Endothelial cell of umbilical vein (primary cell): ENCODE measurements around the gene EFHD2. TPM values are rescaled to one million over a fixed set of nuclear protein-coding genes. Genes with fewer than 3 reads are reported as not detected.

Source experiments
- BruUV-seq: library from RNA; stranded (reverse); fragments of 400-500 nt; replicated peaks from 2 replicates; lab custom pipeline; 2021; lab: Mats Ljungman, UMichigan
- CTCF ChIA-PET: fragments of 300-600, 350-600 bp; sonication (Branson Sonifier 250); formaldehyde crosslinking; loops from one replicate; lab custom pipeline; 2021; ENCODE audit warnings: antibody characterized with exemption, inconsistent platforms; lab: Charles Lee
- POLR2A ChIA-PET: fragments of 300-600, 350-600 bp; sonication (Branson Sonifier 250); formaldehyde crosslinking; loops from one replicate; lab custom pipeline; 2021; ENCODE audit warnings: antibody characterized with exemption, inconsistent platforms; lab: Charles Lee
- DNase-seq: peaks from one replicate; pipeline ENCODE4 v3.0.0-alpha.2; 2011; ENCODE audit warnings: low read depth, low spot score
- FAIRE-seq: peaks from 2 replicates; lab custom pipeline; 2011; peaks lifted over from hg19 to GRCh38; lab: Jason Lieb, UNC
- H2AFZ ChIP-seq: 2 replicates; pipeline ENCODE4 v1.6.0; 2012; ENCODE audit warnings: low read depth, low read length, control low read depth, inconsistent platforms
- H3K27ac ChIP-seq: 2 replicates; pipeline ENCODE4 v1.5.1; 2011; ENCODE audit warnings: low read depth, mild to moderate bottlenecking, control low read depth, low read length, moderate library complexity; ENCODE audit not compliant: insufficient read depth
- H3K27me3 ChIP-seq, 2 experiments: 2 replicates each; pipeline versions ENCODE4 v1.6.0 to v1.6.1; 2011; ENCODE audit warnings: low read length in 2 of 2, mixed read lengths in 1 of 2; ENCODE audit not compliant: control insufficient read depth in 2 of 2, insufficient read depth in 2 of 2
- H3K36me3 ChIP-seq, 2 experiments: 2 replicates in 1 of 2; 3 replicates in 1 of 2; pipeline ENCODE4 v1.5.1; 2011; ENCODE audit warnings: low read length in 2 of 2, mild to moderate bottlenecking in 1 of 2, moderate library complexity in 1 of 2; ENCODE audit not compliant: control insufficient read depth in 2 of 2, insufficient read depth in 2 of 2; ENCODE audit errors: extremely low read depth in 1 of 2
- H3K4me1 ChIP-seq: 3 replicates; pipeline ENCODE4 v1.5.1; 2011; ENCODE audit warnings: mild to moderate bottlenecking, low read length; ENCODE audit not compliant: control insufficient read depth, insufficient read depth; ENCODE audit errors: extremely low read depth
- H3K4me2 ChIP-seq: 2 replicates; pipeline ENCODE4 v1.6.1; 2011; ENCODE audit warnings: low read length, control low read depth, mixed read lengths; ENCODE audit not compliant: insufficient read depth
- H3K4me3 ChIP-seq, 3 experiments: fragments of 200-600 bp in 1 of 3; sonication (generic), shearing (Covaris generic) in 1 of 3; replicated peaks in 1 of 3; 2 replicates each; pipeline ENCODE4 v1.5.1; 2011 to 2016; ENCODE audit warnings: control low read depth in 3 of 3, low read length in 3 of 3, mild to moderate bottlenecking in 2 of 3, inconsistent platforms in 1 of 3, low read depth in 1 of 3, moderate library complexity in 1 of 3; ENCODE audit not compliant: insufficient read depth in 1 of 3
- H3K79me2 ChIP-seq: 2 replicates; pipeline ENCODE4 v1.6.0; 2012; ENCODE audit warnings: low read length, inconsistent platforms; ENCODE audit not compliant: control insufficient read depth, insufficient read depth
- H3K9ac ChIP-seq: replicated peaks from 2 replicates; pipeline ENCODE3; 2011; ENCODE audit warnings: low read length, control low read depth; ENCODE audit not compliant: insufficient read depth; ENCODE audit errors: extremely low read depth
- H3K9me1 ChIP-seq: replicated peaks from 3 replicates; pipeline ENCODE4 v1.6.0; 2011; ENCODE audit warnings: mild to moderate bottlenecking, low read length; ENCODE audit not compliant: control insufficient read depth, insufficient read depth; ENCODE audit errors: extremely low read depth
- H3K9me3 ChIP-seq: replicated peaks from 2 replicates; pipeline ENCODE4 v1.5.1; 2012; ENCODE audit warnings: low read length, inconsistent platforms; ENCODE audit not compliant: control insufficient read depth, insufficient read depth
- H4K20me1 ChIP-seq: replicated peaks from 2 replicates; pipeline ENCODE3; 2011; ENCODE audit warnings: mild to moderate bottlenecking, low read length; ENCODE audit not compliant: control insufficient read depth, insufficient read depth; ENCODE audit errors: extremely low read depth
- CTCF ChIP-seq, 2 donors: IDR thresholded peaks; 1 replicate in 1 of 2; 2 replicates in 1 of 2; pipeline ENCODE4 v1.5.1; 2011; ENCODE audit warnings: low read length in 2 of 2, mild to moderate bottlenecking in 2 of 2, moderate library complexity in 2 of 2, control low read depth in 1 of 2, inconsistent platforms in 1 of 2, low read depth in 1 of 2; ENCODE audit not compliant: insufficient read depth in 1 of 2; ENCODE audit errors: extremely low read depth in 1 of 2
- EZH2 ChIP-seq: IDR thresholded peaks from 2 replicates; pipeline ENCODE4 v1.6.1; 2012; ENCODE audit warnings: borderline replicate concordance, low read depth, mild to moderate bottlenecking, moderate library complexity, low read length, inconsistent platforms; ENCODE audit not compliant: severe bottlenecking
- FOS ChIP-seq: IDR thresholded peaks from 2 replicates; pipeline ENCODE4 v1.6.1; 2011; ENCODE audit warnings: mild to moderate bottlenecking, low read length, moderate library complexity, borderline replicate concordance; ENCODE audit not compliant: insufficient read depth
- GATA2 ChIP-seq: IDR thresholded peaks from 2 replicates; pipeline ENCODE4 v1.7.0; 2011; ENCODE audit warnings: low read depth, mild to moderate bottlenecking, moderate library complexity, mixed read lengths, low read length; ENCODE audit not compliant: insufficient read length, insufficient read depth
- JUN ChIP-seq: IDR thresholded peaks from 2 replicates; pipeline ENCODE4 v1.6.1; 2011; ENCODE audit warnings: borderline replicate concordance, low read depth; ENCODE audit not compliant: insufficient read length, insufficient read depth
- MAX ChIP-seq: IDR thresholded peaks from 2 replicates; pipeline ENCODE4 v1.6.1; 2011; ENCODE audit not compliant: insufficient read depth, insufficient read length
- MYC ChIP-seq: IDR thresholded peaks from one replicate; pipeline ENCODE4 v1.6.1; 2011; ENCODE audit warnings: mild to moderate bottlenecking, low read depth, low read length
- POLR2A ChIP-seq: IDR thresholded peaks from 2 replicates; pipeline ENCODE4 v1.6.1; 2012; ENCODE audit warnings: low read depth, mild to moderate bottlenecking, control low read depth, low read length
- POLR2AphosphoS5 ChIP-seq: IDR thresholded peaks from 2 replicates; pipeline ENCODE4 v1.6.1; 2012; ENCODE audit warnings: low read depth, mild to moderate bottlenecking, control low read depth, low read length, moderate library complexity; ENCODE audit not compliant: insufficient read depth
- dilution Hi-C: fragments of 300-500 bp; cut with MboI; formaldehyde crosslinking; loops from one replicate; pipeline ENCODE4 v1.15.0; 2019; ENCODE audit warnings: low sequenced_read_pairs; ENCODE audit not compliant: extremely low pct_ligation_motif_present
- intact Hi-C: fragments of 100-400 bp; cut with micrococcal nuclease; formaldehyde crosslinking; loops from one replicate; pipeline ENCODE4 v1.10.0; 2022
- polyA plus RNA-seq, 4 experiments: library from polyadenylated mRNA; depleted of rRNA in 3 of 4; stranded (reverse) in 3 of 4; unstranded in 1 of 4; fragments of >200 nt; gene quantifications; 2 replicates each; pipeline versions ENCODE4 v1.2.1 to v1.2.3, GENCODE V29; 2011 to 2012; ENCODE audit warnings: missing spikeins in 1 of 4
- total RNA-seq: library from RNA; stranded (reverse); gene quantifications from 2 replicates; pipeline ENCODE4 v1.2.3, GENCODE V29; 2021

Gene EFHD2
- total and polyA plus RNA-seq, 2 donors (not counting 3 experiments of a cell fraction or from before 2014, with no cell fraction given) = 50.2 to 73.5 TPM

GRCh38 chr1:15368888-15369287, 40.8 kb upstream of the EFHD2 start:
- Histone ChIP-seq H3K27me3 (no peaks in the 10 kb centered on the region), H3K27ac (no peak overlapping the region), H3K4me3 (no peak overlapping the region), H3K9me3 (no peaks in the 10 kb centered on the region), H4K20me1 (no peaks in the 10 kb centered on the region), H2AFZ (no peak overlapping the region), H3K4me2 (no peak overlapping the region), H3K9ac (no peak overlapping the region), H3K4me1 (no peaks in the 10 kb centered on the region), H3K79me2 (no peaks in the 10 kb centered on the region), H3K9me1 (no peaks in the 10 kb centered on the region), H3K36me3 (no peaks in the 10 kb centered on the region)
- intact Hi-C loops = no loop called here
- DNase-seq (no peak), FAIRE-seq (no peak)
- dilution Hi-C loops = no loop called here
- ChIA-PET CTCF (interaction anchor here (1.4 to 2.2 kb wide), 2 partner anchors 8 to 33 kb away, joined by 3 to 5 read pairs; no protein-coding TSS in a partner anchor), POLR2A (interaction anchor here (0.6 kb wide), 1 partner anchor 8 kb away, joined by 3 read pairs; no protein-coding TSS in a partner anchor)
- BruUV-seq = no TSS peak
- no peak for TF ChIP-seq CTCF (IDR thresholded peaks at IDR 0.05; ENCODE audit: extremely low read depth in 1 of 2, insufficient read depth in 1 of 2, low read depth in 1 of 2, low read length in 2 of 2)

GRCh38 chr1:15370268-15370667, 39.4 kb upstream of the EFHD2 start:
- Histone ChIP-seq H3K9me1 (no peaks in the 10 kb centered on the region), H3K27ac (no peak overlapping the region), H3K4me1 (no peaks in the 10 kb centered on the region), H4K20me1 (no peaks in the 10 kb centered on the region), H3K4me2 (no peak overlapping the region), H3K36me3 (no peaks in the 10 kb centered on the region), H3K27me3 (no peaks in the 10 kb centered on the region), H3K79me2 (no peaks in the 10 kb centered on the region), H3K9ac (no peak overlapping the region), H3K9me3 (no peaks in the 10 kb centered on the region), H3K4me3 (no peak overlapping the region), H2AFZ (no peak overlapping the region)
- TF ChIP-seq GATA2 (no peak), FOS (no peak), MAX (no peak), POLR2AphosphoS5 (no peak), CTCF (IDR thresholded peaks at IDR 0.05; ENCODE audit: extremely low read depth in 1 of 2, insufficient read depth in 1 of 2, low read depth in 1 of 2, low read length in 2 of 2) (no peak), MYC (no peak), EZH2 (no peak), POLR2A (no peak), JUN (no peak)
- intact Hi-C loops (no loop called here), dilution Hi-C loops (no loop called here)
- CTCF ChIA-PET = interaction anchor here (1.6 kb wide), 1 partner anchor 47 kb away, joined by 5 read pairs; no protein-coding TSS in a partner anchor
- no TSS peak for BruUV-seq
- DNase-seq (no peak), FAIRE-seq (no peak)
- POLR2A ChIA-PET = no interaction called here
